Transverse colon (tissue), 4 donors: Measurements from ENCODE around the gene ELANE. TPM values are rescaled to one million over a fixed set of nuclear protein-coding genes. Genes with fewer than 3 reads are reported as not detected.

Experiments used
- DNase-seq: peaks from one replicate; pipeline ENCODE4 v3.0.0-alpha.2; 2019
- H3K27ac ChIP-seq, 4 donors: fragments of 200-600 bp; sonication (generic); 2 replicates each; pipeline ENCODE4 v1.5.1; 2016 to 2018; ENCODE audit warnings: inconsistent platforms in 4 of 4
- H3K27me3 ChIP-seq: fragments of 200-600 bp; sonication (generic); 2 replicates; pipeline ENCODE4 v1.5.1; 2017; ENCODE audit warnings: inconsistent platforms
- H3K36me3 ChIP-seq, 4 donors: fragments of 200-600 bp; sonication (generic); 2 replicates each; pipeline ENCODE4 v1.5.1; 2017 to 2019; ENCODE audit warnings: inconsistent platforms in 4 of 4
- H3K4me1 ChIP-seq, 4 donors: fragments of 200-600 bp; sonication (generic); 2 replicates each; pipeline ENCODE4 v1.5.1; 2017 to 2020; ENCODE audit warnings: inconsistent platforms in 4 of 4
- H3K4me3 ChIP-seq, 4 donors: fragments of 200-600 bp; sonication (generic); 1 replicate in 1 of 4; 2 replicates in 3 of 4; pipeline versions ENCODE4 v1.5.1 to v1.6.1; 2017 to 2019; ENCODE audit warnings: inconsistent platforms in 4 of 4
- H3K9me3 ChIP-seq, 2 donors: fragments of 200-600 bp; sonication (generic); 2 replicates each; pipeline ENCODE4 v1.5.1; 2017 to 2019; ENCODE audit warnings: inconsistent platforms in 2 of 2
- EP300 ChIP-seq: sonication (generic); formaldehyde crosslinking; IDR thresholded peaks from one replicate; pipeline ENCODE4 v1.6.1; 2017; ENCODE audit warnings: antibody characterized with exemption, low read depth
- POLR2A ChIP-seq: fragments of 450-650 bp; IDR thresholded peaks from one replicate; pipeline ENCODE4 v1.6.1; 2016; ENCODE audit warnings: antibody characterized with exemption, mild to moderate bottlenecking, moderate library complexity
- POLR2AphosphoS5 ChIP-seq, 3 donors: sonication (generic); formaldehyde crosslinking; IDR thresholded peaks; one replicate each; pipeline ENCODE4 v1.6.1; 2016; ENCODE audit warnings: antibody characterized with exemption in 3 of 3
- WGBS, 2 donors: methylation state at CpG; one replicate each; pipeline ENCODE4 v1.1.5; 2018; ENCODE audit warnings: low coverage in 1 of 2; 5-methylcytosine and 5-hydroxymethylcytosine counted together
- in situ Hi-C, 4 donors: fragments of 200-750 bp; cut with MboI; loops; one replicate each; pipeline versions ENCODE4 v1.15.0 to v1.15.1; 2017; ENCODE audit warnings: low sequenced_read_pairs in 3 of 4, low pct_ligation_motif_present in 1 of 4, low pct_unique_long_range_greater_than_20kb in 1 of 4
- intact Hi-C: fragments of 100-400 bp; cut with DNase I; formaldehyde crosslinking; loops from one replicate; pipeline ENCODE4 v1.15.1; 2023; ENCODE audit warnings: low total_unique reads
- total RNA-seq, 4 donors: library from RNA; depleted of rRNA; stranded (reverse); fragments of >200 nt; gene quantifications; one replicate each; pipeline ENCODE4 v1.1.0, GENCODE V29; 2016
- TF ChIP-seq, protein P1 (sequence below), 5 experiments: fragments of 200-600 bp in 3 of 5; fragments of 450-650 bp in 2 of 5; sonication (generic) in 3 of 5; IDR thresholded peaks; 1 replicate in 2 of 5; 2 replicates in 3 of 5; pipeline ENCODE4 v1.5.1; 2016 to 2017; ENCODE audit warnings: antibody characterized with exemption in 5 of 5, inconsistent platforms in 3 of 5, mild to moderate bottlenecking in 2 of 5, moderate library complexity in 1 of 5

ELANE gene
- total RNA-seq, 4 donors from 2014 or later = 0.79 to 2.2 TPM; not detected in 2

DNA sequence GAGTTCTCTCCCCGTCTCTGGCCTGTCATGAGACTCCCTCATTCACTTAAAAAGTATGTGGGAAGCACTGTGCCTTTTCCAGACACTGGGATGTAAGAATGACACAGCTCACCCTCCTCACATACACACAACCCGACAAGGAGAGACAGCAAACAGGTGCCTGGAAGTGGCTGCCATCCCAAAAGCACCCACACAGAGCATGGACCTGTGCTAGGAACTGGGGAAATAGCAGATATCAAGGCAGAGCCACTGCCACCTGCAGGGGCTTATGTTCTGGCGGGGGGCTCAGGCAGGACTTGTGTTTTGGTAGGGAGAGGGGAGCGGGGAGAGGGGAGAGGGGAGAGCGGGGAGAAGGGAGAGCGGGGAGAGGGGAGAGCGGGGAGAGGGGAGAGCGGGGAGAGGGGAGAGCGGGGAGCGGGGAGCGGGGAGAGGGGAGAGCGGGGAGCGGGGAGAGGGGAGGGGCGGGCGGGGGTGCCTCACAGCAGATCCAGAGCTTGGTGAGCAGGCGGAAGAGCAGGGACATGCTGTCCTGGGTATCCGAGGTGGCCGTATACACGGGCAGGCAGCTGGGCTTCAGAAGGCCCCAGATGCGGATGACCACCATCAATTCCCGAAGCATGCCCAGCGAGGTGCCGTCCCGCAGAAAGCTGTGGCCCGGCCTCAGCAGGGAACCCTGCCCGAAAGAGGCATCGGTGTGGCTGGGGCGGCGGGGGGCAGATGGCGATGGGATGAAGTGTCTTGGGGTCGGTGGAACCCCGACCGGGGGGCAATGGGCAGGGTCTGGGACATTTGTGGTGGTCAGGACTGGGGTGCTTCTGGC, 19.6 kb downstream of the ELANE start:
- peaks cover 12 to 25% (median 18%) of the 10 kb centered on the region in 4 donors for H3K4me1 ChIP-seq
- H3K27ac ChIP-seq = peak overlapping the region; percentile 73 to 89 (median 83)
- intact Hi-C loops (no loop called here), in situ Hi-C loops (loop anchor here in 1 of 4 donors (25.0 kb wide), 1 partner anchor 116 kb away; the partner anchor contains the start of gene WDR18)
- WGBS, 2 donors = 70 to 75% methylated on average over 2 to 23 of the region's 33 CpGs
- peaks cover 0 to 14% (median 2%) of the 10 kb centered on the region in 4 donors for H3K36me3 ChIP-seq
- DNase-seq = no peak
- H3K27me3 ChIP-seq = no peaks in the 10 kb centered on the region
- H3K9me3 ChIP-seq = no peaks in the 10 kb centered on the region
- no peak overlapping the region for H3K4me3 ChIP-seq
- TF ChIP-seq POLR2AphosphoS5 (IDR thresholded peaks at IDR 0.05) (no peak), POLR2A (no peak), EP300 (no peak)
- TF ChIP-seq, protein P1, sequence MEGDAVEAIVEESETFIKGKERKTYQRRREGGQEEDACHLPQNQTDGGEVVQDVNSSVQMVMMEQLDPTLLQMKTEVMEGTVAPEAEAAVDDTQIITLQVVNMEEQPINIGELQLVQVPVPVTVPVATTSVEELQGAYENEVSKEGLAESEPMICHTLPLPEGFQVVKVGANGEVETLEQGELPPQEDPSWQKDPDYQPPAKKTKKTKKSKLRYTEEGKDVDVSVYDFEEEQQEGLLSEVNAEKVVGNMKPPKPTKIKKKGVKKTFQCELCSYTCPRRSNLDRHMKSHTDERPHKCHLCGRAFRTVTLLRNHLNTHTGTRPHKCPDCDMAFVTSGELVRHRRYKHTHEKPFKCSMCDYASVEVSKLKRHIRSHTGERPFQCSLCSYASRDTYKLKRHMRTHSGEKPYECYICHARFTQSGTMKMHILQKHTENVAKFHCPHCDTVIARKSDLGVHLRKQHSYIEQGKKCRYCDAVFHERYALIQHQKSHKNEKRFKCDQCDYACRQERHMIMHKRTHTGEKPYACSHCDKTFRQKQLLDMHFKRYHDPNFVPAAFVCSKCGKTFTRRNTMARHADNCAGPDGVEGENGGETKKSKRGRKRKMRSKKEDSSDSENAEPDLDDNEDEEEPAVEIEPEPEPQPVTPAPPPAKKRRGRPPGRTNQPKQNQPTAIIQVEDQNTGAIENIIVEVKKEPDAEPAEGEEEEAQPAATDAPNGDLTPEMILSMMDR (IDR thresholded peaks at IDR 0.05) = no peak

DNA sequence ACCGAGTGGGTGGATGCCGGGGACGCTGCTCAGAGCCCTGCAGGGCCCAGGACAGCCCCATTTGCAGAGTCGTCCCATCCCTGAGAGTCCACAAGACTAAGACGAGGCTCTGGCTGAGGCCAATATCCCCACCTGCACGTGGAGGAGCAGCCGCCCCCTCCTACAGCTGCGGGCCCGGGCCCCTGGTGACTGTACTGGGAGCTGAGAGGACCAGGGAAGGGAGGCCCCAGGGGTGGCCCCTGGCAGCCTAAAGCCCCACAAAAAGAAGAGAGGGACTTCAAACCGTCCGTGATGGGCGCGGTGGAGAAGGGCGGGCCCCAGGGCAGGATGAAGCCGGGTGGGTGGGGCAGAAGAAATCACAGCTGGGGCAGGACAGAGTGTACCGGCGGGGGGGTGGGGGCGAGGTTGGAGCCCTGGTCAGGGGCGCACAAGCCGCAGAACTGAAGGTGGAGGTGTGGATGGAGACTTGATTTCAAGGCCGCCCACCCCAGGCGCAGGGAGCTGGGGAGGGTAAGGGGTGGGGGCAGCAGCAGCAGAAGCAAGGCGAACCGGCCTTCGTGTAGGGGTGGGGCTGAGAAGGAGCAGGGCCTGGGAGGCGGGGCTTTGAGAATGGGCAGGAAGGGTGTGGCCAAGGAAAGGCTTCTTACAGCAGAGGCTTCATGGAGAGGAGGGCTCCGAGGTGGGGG, 20.3 kb downstream of the ELANE start:
- DNase-seq = peak; percentile 92
- TF ChIP-seq POLR2A (no peak), POLR2AphosphoS5 (IDR thresholded peaks at IDR 0.05) (peak in 1 of 3 donors; percentile 24)
- WGBS, 2 donors = 36% methylated on average over 25 of the region's 27 CpGs; no CpG with 5 or more reads in 1 of the 2 donors
- intact Hi-C loops (no loop called here), in situ Hi-C loops (loop anchor here in 1 of 4 donors (25.0 kb wide), 1 partner anchor 115 kb away; the partner anchor contains the start of gene WDR18)
- Histone ChIP-seq H3K4me1 (peaks cover 12 to 25% (median 18%) of the 10 kb centered on the region in 4 donors), H3K27me3 (no peaks in the 10 kb centered on the region), H3K27ac (peak overlapping the region; percentile 72 to 86 (median 76)), H3K9me3 (no peaks in the 10 kb centered on the region), H3K4me3 (peak overlapping the region in 2 of 4 donors; percentile 13 to 26), H3K36me3 (peaks cover 0 to 14% (median 2%) of the 10 kb centered on the region in 4 donors)

DNA sequence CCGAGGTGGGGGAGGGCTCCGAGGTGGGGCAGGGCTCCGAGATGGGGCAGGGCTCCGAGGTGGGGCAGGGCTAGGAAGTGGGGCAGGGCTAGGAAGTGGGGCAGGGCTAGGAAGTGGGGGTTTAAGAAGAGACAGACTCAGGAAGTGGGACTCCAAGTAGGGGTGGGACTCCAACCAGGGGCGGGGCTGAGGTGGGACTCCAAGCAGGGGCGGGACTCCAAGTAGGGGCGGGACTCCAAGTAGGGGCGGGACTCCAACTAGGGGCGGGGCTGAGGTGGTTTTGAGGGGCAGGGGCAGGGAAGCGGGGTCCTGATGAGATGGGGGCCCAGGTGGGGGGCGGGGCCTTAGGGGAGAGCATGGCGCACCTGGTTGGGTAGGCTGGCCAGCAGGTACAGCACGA, 21.0 kb downstream of the ELANE start:
- Histone ChIP-seq H3K4me1 (peaks cover 12 to 25% (median 18%) of the 10 kb centered on the region in 4 donors), H3K27me3 (no peaks in the 10 kb centered on the region), H3K4me3 (no peak overlapping the region), H3K9me3 (no peaks in the 10 kb centered on the region), H3K36me3 (peaks cover 0 to 9% (median 2%) of the 10 kb centered on the region in 4 donors), H3K27ac (peak overlapping the region in 3 of 4 donors; percentile 28 to 86 (median 37))
- in situ Hi-C loops = loop anchor here in 1 of 4 donors (25.0 kb wide), 1 partner anchor 114 kb away; the partner anchor contains the start of gene WDR18
- no peak for TF ChIP-seq POLR2AphosphoS5 (IDR thresholded peaks at IDR 0.05)
- TF ChIP-seq, protein P1 (IDR thresholded peaks at IDR 0.05) = no peak
- TF ChIP-seq POLR2A = no peak
- TF ChIP-seq EP300 = no peak
- intact Hi-C loops = no loop called here
- DNase-seq = peak; percentile 65
- WGBS, 2 donors = 100% methylated on average over 3 of the region's 13 CpGs; no CpG with 5 or more reads in 1 of the 2 donors

DNA sequence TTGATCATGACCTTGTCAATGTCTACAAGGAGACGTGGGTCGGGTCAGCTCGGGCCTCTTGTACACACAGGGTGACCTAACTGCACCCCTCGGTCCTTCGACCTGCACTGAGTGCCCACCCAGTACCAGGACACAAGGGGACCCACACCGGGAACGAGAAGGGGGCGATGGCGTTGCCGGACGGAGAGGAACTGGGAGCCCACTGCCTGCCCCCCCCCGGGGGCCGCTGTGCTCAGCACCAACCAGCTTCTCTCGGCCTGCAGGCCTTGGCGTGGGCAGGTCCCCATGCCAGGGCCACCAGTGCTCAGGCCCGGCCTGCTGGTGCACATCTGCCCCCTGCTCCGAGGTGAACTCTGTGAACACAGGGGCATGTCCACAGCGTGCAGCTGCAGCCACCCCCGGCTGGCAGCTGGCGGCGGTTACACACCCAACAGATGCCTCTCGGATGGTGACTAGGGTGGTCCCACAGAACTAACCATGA, 21.5 kb downstream of the ELANE start:
- Histone ChIP-seq H3K4me3 (no peak overlapping the region), H3K27me3 (no peaks in the 10 kb centered on the region), H3K36me3 (peaks cover 0 to 9% (median 2%) of the 10 kb centered on the region in 4 donors), H3K4me1 (peaks cover 12 to 25% (median 17%) of the 10 kb centered on the region in 4 donors), H3K27ac (peak overlapping the region in 3 of 4 donors; percentile 28 to 86 (median 37)), H3K9me3 (no peaks in the 10 kb centered on the region)
- intact Hi-C loops = no loop called here
- WGBS, 2 donors = 94% methylated on average over 16 of the region's 22 CpGs; no CpG with 5 or more reads in 1 of the 2 donors
- DNase-seq = no peak
- in situ Hi-C loops = loop anchor here in 1 of 4 donors (25.0 kb wide), 1 partner anchor 114 kb away; the partner anchor contains the start of gene WDR18
- TF ChIP-seq EP300 (no peak), POLR2A (no peak), POLR2AphosphoS5 (IDR thresholded peaks at IDR 0.05) (no peak)
- TF ChIP-seq, protein P1 (IDR thresholded peaks at IDR 0.05) = no peak
